ENCODE data around the gene SBF2.

DNA sequence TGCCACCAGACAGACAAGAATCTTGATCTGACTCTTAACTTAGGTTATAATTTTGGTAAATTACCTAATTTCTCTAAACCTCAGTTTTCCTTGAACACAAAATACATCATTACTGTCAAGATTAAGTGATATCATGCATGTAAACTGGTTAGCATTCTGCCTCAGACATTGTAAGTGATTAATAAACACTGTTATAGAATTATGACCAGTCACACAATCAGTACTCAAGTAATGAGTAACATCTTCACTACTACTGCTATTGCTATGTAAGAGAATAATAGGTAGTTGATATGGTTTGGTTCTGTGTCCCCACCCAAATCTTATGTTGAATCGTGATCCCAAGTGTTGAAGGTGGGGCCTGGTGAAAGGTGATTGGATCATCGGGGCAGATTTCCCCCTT, 218.9 kb downstream of the SBF2 start:
- TF ChIP-seq CTCF (IDR thresholded peaks at IDR 0.05): no peak
- TF ChIP-seq POLR2A (IDR thresholded peaks at IDR 0.05): no peak
